ENCODE data around the gene GAS6. TPM values are rescaled to one million over a fixed set of nuclear protein-coding genes. Genes with fewer than 3 reads are reported as not detected.

Gene GAS6
- total and polyA plus RNA-seq, 9 of the 15 experiments (the other 6 are each of a cell fraction or from before 2014, with no cell fraction given): 0.14 to 9.7 (median 4.7) TPM; not detected in 1

DNA sequence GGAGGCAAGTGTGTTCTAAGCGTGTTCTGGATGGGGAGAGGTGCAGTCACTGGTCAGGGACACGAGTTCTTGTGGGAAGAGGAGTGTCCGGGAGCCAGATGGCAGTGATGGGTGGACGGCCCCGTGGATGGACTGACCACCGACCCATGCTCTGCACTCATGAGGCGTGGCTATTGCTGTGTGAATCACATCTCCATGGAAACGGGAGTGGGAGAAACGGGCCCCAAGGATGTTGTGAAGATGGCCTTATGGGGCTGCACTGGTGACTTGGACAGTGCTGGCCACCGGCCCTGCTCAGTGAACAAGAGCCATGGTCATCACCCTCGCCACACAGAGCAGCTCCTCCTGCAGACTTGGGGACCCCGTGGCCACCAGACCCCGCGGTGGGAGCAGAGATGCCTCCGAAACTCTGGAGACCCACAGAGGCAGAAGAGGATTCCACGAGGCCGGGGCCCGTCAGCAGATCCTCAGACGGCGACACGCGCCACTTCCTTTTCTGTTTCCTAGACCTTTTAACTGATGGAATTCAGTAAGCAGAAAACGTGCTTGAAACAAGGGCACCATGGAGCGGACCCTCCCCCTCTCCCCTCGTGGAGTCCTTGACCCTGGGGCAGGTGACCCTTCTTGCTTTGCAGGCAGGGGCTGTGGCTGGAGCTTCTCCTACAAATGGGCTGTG lies 47.5 kb downstream of the GAS6 start:
- H3K27me3 ChIP-seq (ENCODE audit: control insufficient read depth in 2 of 2, insufficient read depth in 2 of 2, low read length in 2 of 2): peaks cover 0 to 11% of the 10 kb centered on the region in 2 experiments; a peak in 2 of 5 replicates
- H3K9ac ChIP-seq (ENCODE audit: insufficient read depth in 1 of 2, low read depth in 2 of 2, low read length in 2 of 2): peak overlapping the region in 1 of 2 experiments; percentile 31; a peak in 2 of 4 replicates
- intact Hi-C loops (cut with micrococcal nuclease): loop anchor here (5.0 kb wide), 3 partner anchors 86 to 411 kb away; no protein-coding TSS in a partner anchor
- H3K9me3 ChIP-seq (replicated peaks; ENCODE audit: control insufficient read depth, insufficient read depth, low read depth, low read length): 0 out of 2 replicates have a peak, but pooled peaks cover 2% of the 10 kb centered on the region
- H3K36me3 ChIP-seq (ENCODE audit: control insufficient read depth, insufficient read depth, low read length): no peaks in the 10 kb centered on the region
- H3K9me1 ChIP-seq (ENCODE audit: control insufficient read depth, insufficient read depth, low read length): no peaks in the 10 kb centered on the region
- TF ChIP-seq RUNX1 (IDR thresholded peaks at IDR 0.05; ENCODE audit: low read depth) (no peak), RFX1 (IDR thresholded peaks at IDR 0.05) (peak; percentile 48)
- 44% methylated on average over 14 of the region's 25 CpGs for WGBS (ENCODE audit: insufficient coverage, low coverage, missing lambda C conversion rate)
- no peak overlapping the region for H2AFZ ChIP-seq (ENCODE audit: low read depth, low read length)
- no peak overlapping the region for H3K27ac ChIP-seq (ENCODE audit: extremely low read depth, low read depth, low read length)
- H3K79me2 ChIP-seq (ENCODE audit: control insufficient read depth, insufficient read depth, low read length): no peaks in the 10 kb centered on the region
- DNase-seq (ENCODE audit: extremely low read depth in 1 of 4, low spot score in 3 of 4) (no peak), FAIRE-seq (no peak), ATAC-seq (no peak)
- ChIA-PET CTCF (ENCODE audit: low intra/inter-chr PET ratio) (interaction anchor here (0.6 to 0.8 kb wide), 2 partner anchors 89 to 131 kb away, joined by 3 to 4 read pairs; no protein-coding TSS in a partner anchor), POLR2A (no interaction called here)
- in situ Hi-C loops (cut with MboI): no loop called here
- peaks cover 0 to 46% of the 10 kb centered on the region in 2 experiments; a peak in 2 of 5 replicates for H3K4me1 ChIP-seq (replicated peaks in 1 of 2; ENCODE audit: control insufficient read depth in 2 of 2, insufficient read depth in 2 of 2, low read length in 2 of 2)
- peak overlapping the region; percentile 44 for H3K4me3 ChIP-seq
- H3K4me2 ChIP-seq (ENCODE audit: insufficient read depth, low read length): peak overlapping the region; percentile 74
- no peaks in the 10 kb centered on the region for H4K20me1 ChIP-seq (replicated peaks; ENCODE audit: control insufficient read depth, insufficient read depth, low read length)
- no TSS peak for BruUV-seq (replicated peaks)

Data from K562 (cell line).